Astrocyte (in vitro differentiated cells and primary cell): ENCODE data around the gene MTUS2.

ENCODE experiments used
- CTCF ChIP-seq: IDR thresholded peaks from 2 replicates; pipeline ENCODE4 v1.5.1; 2011; ENCODE audit warnings: low read depth, mild to moderate bottlenecking, inconsistent platforms, low read length, moderate library complexity; ENCODE audit not compliant: insufficient read depth
- EZH2 ChIP-seq: IDR thresholded peaks from 2 replicates; pipeline ENCODE4 v1.6.1; 2012; ENCODE audit warnings: mild to moderate bottlenecking, low read length, inconsistent platforms; ENCODE audit not compliant: insufficient read depth

GRCh38 chr13:28918030-28918429 lies 97.9 kb downstream of the MTUS2 start:
- TF ChIP-seq CTCF (no peak), EZH2 (no peak)
